Mesothelial cell of epicardium (in vitro differentiated cells): ENCODE results near the gene GRID1. TPM values are rescaled to one million over a fixed set of nuclear protein-coding genes. Genes with fewer than 3 reads are reported as not detected.
"Not testable (repeated sequence)": the region's sequence is repeated elsewhere in the genome, so short reads cannot be mapped to it uniquely, and the experiment has no call there.

Experiments
- DNase-seq, 2 experiments: peaks; one replicate each; pipeline ENCODE4 v3.0.0; 2021; ENCODE audit warnings: low spot score in 2 of 2; ENCODE audit not compliant: unreplicated experiment in 2 of 2
- H3K27ac Mint-ChIP-seq: 2 replicates; pipeline ENCODE4 v1.8.0; 2021; ENCODE audit warnings: mixed read lengths
- H3K27me3 Mint-ChIP-seq: 2 replicates; pipeline ENCODE4 v1.8.0; 2021; ENCODE audit warnings: low read depth, mixed read lengths
- H3K36me3 Mint-ChIP-seq: 2 replicates; pipeline ENCODE4 v1.8.0; 2021; ENCODE audit warnings: mixed read lengths
- H3K4me1 Mint-ChIP-seq: 2 replicates; pipeline ENCODE4 v1.8.0; 2021; ENCODE audit warnings: mixed read lengths
- H3K4me3 Mint-ChIP-seq: 2 replicates; pipeline ENCODE4 v1.8.0; 2021; ENCODE audit warnings: mild to moderate bottlenecking, moderate library complexity, mixed read lengths
- H3K9me3 Mint-ChIP-seq: 2 replicates; pipeline ENCODE4 v1.8.0; 2021; ENCODE audit warnings: mixed read lengths
- CTCF ChIP-seq: fragments of 200-600 bp; sonication (generic); IDR thresholded peaks from one replicate; pipeline ENCODE4 v1.5.0; 2021; ENCODE audit warnings: antibody characterized with exemption; ENCODE audit not compliant: unreplicated experiment
- total RNA-seq: library from RNA; stranded (reverse); gene quantifications from 3 replicates; pipeline ENCODE4 v1.2.1, GENCODE V29; 2021

GRID1 gene
- total RNA-seq, 1 donor from 2014 or later = 0.22 TPM

- no peak for TF ChIP-seq CTCF
- Mint-ChIP-seq H3K9me3 (no peaks in the 10 kb centered on the region), H3K36me3 (no peaks in the 10 kb centered on the region), H3K27me3 (peaks cover 49% of the 10 kb centered on the region), H3K4me3 (no peak overlapping the region), H3K27ac (no peak overlapping the region), H3K4me1 (no peaks in the 10 kb centered on the region)
- no peak for DNase-seq
These were observed 284.0 kb downstream of the GRID1 start for GRCh38 chr10:86082556-86082955.

- H3K27ac Mint-ChIP-seq = no peak overlapping the region
- H3K27me3 Mint-ChIP-seq = peaks cover 39% of the 10 kb centered on the region
- H3K4me1 Mint-ChIP-seq = no peaks in the 10 kb centered on the region
- no peak overlapping the region for H3K4me3 Mint-ChIP-seq
- H3K36me3 Mint-ChIP-seq = no peaks in the 10 kb centered on the region
- DNase-seq = peak in 1 of 2 experiments; percentile 19
- no peak for TF ChIP-seq CTCF
- no peaks in the 10 kb centered on the region for H3K9me3 Mint-ChIP-seq
These were observed 287.5 kb downstream of the GRID1 start for GRCh38 chr10:86079088-86079487.

- peak in 1 of 2 experiments; percentile 35 for DNase-seq
- no peaks in the 10 kb centered on the region for H3K9me3 Mint-ChIP-seq
- H3K27me3 Mint-ChIP-seq = peaks cover 38% of the 10 kb centered on the region
- H3K36me3 Mint-ChIP-seq = no peaks in the 10 kb centered on the region
- H3K4me1 Mint-ChIP-seq = no peaks in the 10 kb centered on the region
- no peak overlapping the region for H3K27ac Mint-ChIP-seq
- no peak overlapping the region for H3K4me3 Mint-ChIP-seq
- TF ChIP-seq CTCF = no peak
These were observed 288.0 kb downstream of the GRID1 start for GRCh38 chr10:86078639-86079035.

- TF ChIP-seq CTCF = no peak
- H3K4me3 Mint-ChIP-seq = no peak overlapping the region
- no peaks in the 10 kb centered on the region for H3K4me1 Mint-ChIP-seq
- H3K27ac Mint-ChIP-seq = no peak overlapping the region
- H3K9me3 Mint-ChIP-seq = no peaks in the 10 kb centered on the region
- H3K36me3 Mint-ChIP-seq = no peaks in the 10 kb centered on the region
- H3K27me3 Mint-ChIP-seq = peaks cover 36% of the 10 kb centered on the region
- DNase-seq = peak in 1 of 2 experiments; percentile 30
These were observed 288.5 kb downstream of the GRID1 start for GRCh38 chr10:86077871-86078638.

GRCh38 chr10:86077271-86077670, 289.3 kb downstream of the GRID1 start:
- H3K27ac Mint-ChIP-seq = no peak overlapping the region
- H3K4me1 Mint-ChIP-seq = no peaks in the 10 kb centered on the region
- H3K36me3 Mint-ChIP-seq = no peaks in the 10 kb centered on the region
- H3K9me3 Mint-ChIP-seq = no peaks in the 10 kb centered on the region
- TF ChIP-seq CTCF = no peak
- peak in 1 of 2 experiments; percentile 13 for DNase-seq
- peaks cover 32% of the 10 kb centered on the region for H3K27me3 Mint-ChIP-seq
- no peak overlapping the region for H3K4me3 Mint-ChIP-seq

GRCh38 chr10:86076497-86076896, 290.1 kb downstream of the GRID1 start:
- not testable (repeated sequence) for H3K9me3 Mint-ChIP-seq, H3K36me3 Mint-ChIP-seq, H3K27ac Mint-ChIP-seq, DNase-seq, H3K4me1 Mint-ChIP-seq, H3K4me3 Mint-ChIP-seq
- H3K27me3 Mint-ChIP-seq = peaks cover 35% of the 10 kb centered on the region
